PC-3 (cell line): ENCODE measurements around the gene ATP2B3. TPM values are rescaled to one million over a fixed set of nuclear protein-coding genes. Genes with fewer than 3 reads are reported as not detected.

Experiments used
- ATAC-seq: fragments of 200-7000 bp; cut with Tn5 transposase; 2 replicates; pipeline ENCODE4 v1.9.1; 2020; ENCODE audit warnings: mild to moderate bottlenecking, moderate library complexity
- BruUV-seq: library from RNA; stranded (reverse); fragments of 400-500 nt; replicated peaks from 2 replicates; lab custom pipeline; 2021; lab: Mats Ljungman, UMichigan
- CTCF ChIA-PET: fragments of 300-600 bp; sonication (Branson Sonifier 250); formaldehyde crosslinking; loops from one replicate; lab custom pipeline; 2022; ENCODE audit warnings: antibody characterized with exemption; lab: Charles Lee
- POLR2A ChIA-PET: fragments of 300-600 bp; sonication (Branson Sonifier 250); formaldehyde crosslinking; loops from one replicate; lab custom pipeline; 2022; ENCODE audit warnings: antibody characterized with exemption; ENCODE audit not compliant: unreplicated experiment; lab: Charles Lee
- DNase-seq: peaks from one replicate; pipeline ENCODE4 v3.0.0-alpha.2; 2015
- H2AFZ ChIP-seq: fragments of 300-600 bp; sonication (generic); 2 replicates; pipeline ENCODE4 v1.6.0; 2016; ENCODE audit warnings: antibody characterized with exemption, low read length
- H3F3A ChIP-seq: fragments of 300-600 bp; sonication (generic); one replicate; pipeline ENCODE4 v1.6.0; 2017; ENCODE audit warnings: antibody characterized with exemption, low read length, control low read depth, mild to moderate bottlenecking; ENCODE audit not compliant: unreplicated experiment
- H3K27ac ChIP-seq: fragments of 300-600 bp; sonication (generic); 2 replicates; pipeline ENCODE4 v1.5.1; 2016; ENCODE audit warnings: mild to moderate bottlenecking, low read length
- H3K27me3 ChIP-seq: fragments of 300-600 bp; sonication (generic); 2 replicates; pipeline ENCODE4 v1.6.1; 2016; ENCODE audit warnings: low read length, mixed read lengths
- H3K36me3 ChIP-seq: fragments of 300-600 bp; sonication (generic); 2 replicates; pipeline ENCODE4 v1.6.1; 2016; ENCODE audit warnings: low read depth, mixed run types, low read length, mixed read lengths
- H3K4me1 ChIP-seq: fragments of 300-600 bp; sonication (generic); 2 replicates; pipeline ENCODE4 v1.5.1; 2016; ENCODE audit warnings: low read length; ENCODE audit not compliant: insufficient read depth
- H3K4me2 ChIP-seq: fragments of 300-600 bp; sonication (generic); 2 replicates; pipeline ENCODE4 v1.6.0; 2016; ENCODE audit warnings: low read length
- H3K4me3 ChIP-seq: fragments of 300-600 bp; sonication (generic); 2 replicates; pipeline ENCODE4 v1.5.1; 2016; ENCODE audit warnings: mild to moderate bottlenecking, low read length, mixed read lengths
- H3K79me2 ChIP-seq: fragments of 300-600 bp; sonication (generic); 2 replicates; pipeline ENCODE4 v1.6.1; 2017; ENCODE audit warnings: low read length, mixed read lengths
- H3K9ac ChIP-seq: fragments of 300-600 bp; sonication (generic); 2 replicates; pipeline ENCODE4 v1.6.0; 2016; ENCODE audit warnings: mild to moderate bottlenecking, low read length
- H3K9me2 ChIP-seq: fragments of 300-600 bp; sonication (generic); replicated peaks from 2 replicates; pipeline ENCODE4 v1.6.1; 2016; ENCODE audit warnings: mixed run types, low read length, mixed read lengths
- H3K9me3 ChIP-seq: fragments of 300-600 bp; sonication (generic); 2 replicates; pipeline ENCODE4 v1.6.1; 2016; ENCODE audit warnings: low read length, mixed read lengths
- H4K20me1 ChIP-seq: fragments of 300-600 bp; sonication (generic); 2 replicates; pipeline ENCODE4 v1.6.1; 2016; ENCODE audit warnings: low read length, mixed read lengths
- EZH2 ChIP-seq: fragments of 300-600 bp; sonication (generic); IDR thresholded peaks from one replicate; pipeline ENCODE4 v1.6.1; 2017; ENCODE audit warnings: antibody characterized with exemption, mild to moderate bottlenecking, low read length; ENCODE audit not compliant: unreplicated experiment
- EZH2phosphoT487 ChIP-seq: fragments of 300-600 bp; sonication (generic); IDR thresholded peaks from 2 replicates; pipeline ENCODE4 v1.6.1; 2018; ENCODE audit warnings: mild to moderate bottlenecking, antibody characterized with exemption, low read length, borderline replicate concordance
- intact Hi-C: fragments of 100-400 bp; cut with micrococcal nuclease; formaldehyde crosslinking; loops from 2 replicates; pipeline ENCODE4 v1.9.0; 2023
- total RNA-seq: library from RNA; depleted of rRNA; stranded (reverse); fragments of >200 nt; gene quantifications from 2 replicates; pipeline ENCODE4 v1.2.3, GENCODE V29; 2014
- TF ChIP-seq, protein P1 (sequence below): fragments of 300-600 bp; sonication (generic); conservative IDR thresholded peaks from 2 replicates; pipeline ENCODE4 v1.5.1; 2017; ENCODE audit warnings: antibody characterized with exemption, low read depth, mild to moderate bottlenecking, low read length

ATP2B3 gene
- total RNA-seq, 1 experiment from 2014 or later = not detected

DNA sequence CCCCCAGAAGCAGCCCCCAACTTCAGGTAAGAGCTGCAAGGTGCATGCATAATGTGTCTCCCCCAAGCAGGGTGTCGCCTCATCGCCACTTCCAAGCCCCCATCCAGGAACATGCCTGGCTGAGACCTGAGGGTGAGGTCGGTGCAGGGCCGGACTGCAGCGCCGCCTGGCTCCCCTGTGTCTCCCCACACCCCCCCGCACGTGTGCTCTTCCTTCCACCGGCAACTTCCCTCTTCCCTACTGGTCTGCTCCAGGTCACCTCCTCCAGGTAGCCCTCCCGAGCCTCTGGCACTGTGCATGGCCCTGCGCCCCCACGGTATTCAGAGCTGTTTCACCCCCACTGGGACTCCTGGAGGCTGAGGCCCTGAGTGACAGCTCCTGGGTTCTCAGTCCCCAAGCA is 24.9 kb upstream of the ATP2B3 start:
- Histone ChIP-seq H3K9me3 (no peaks in the 10 kb centered on the region), H4K20me1 (no peaks in the 10 kb centered on the region), H3K36me3 (no peaks in the 10 kb centered on the region), H3K27me3 (peaks cover 14% of the 10 kb centered on the region), H2AFZ (no peak overlapping the region), H3K27ac (no peak overlapping the region), H3K4me1 (peaks cover 7% of the 10 kb centered on the region; the same call in 1 of the 2 replicates), H3K4me3 (no peak overlapping the region), H3K9me2 (no peaks in the 10 kb centered on the region), H3K79me2 (no peaks in the 10 kb centered on the region), H3K4me2 (no peak overlapping the region), H3F3A (no peaks in the 10 kb centered on the region), H3K9ac (no peak overlapping the region)
- TF ChIP-seq EZH2 (no peak), EZH2phosphoT487 (no peak)
- TF ChIP-seq, protein P1, sequence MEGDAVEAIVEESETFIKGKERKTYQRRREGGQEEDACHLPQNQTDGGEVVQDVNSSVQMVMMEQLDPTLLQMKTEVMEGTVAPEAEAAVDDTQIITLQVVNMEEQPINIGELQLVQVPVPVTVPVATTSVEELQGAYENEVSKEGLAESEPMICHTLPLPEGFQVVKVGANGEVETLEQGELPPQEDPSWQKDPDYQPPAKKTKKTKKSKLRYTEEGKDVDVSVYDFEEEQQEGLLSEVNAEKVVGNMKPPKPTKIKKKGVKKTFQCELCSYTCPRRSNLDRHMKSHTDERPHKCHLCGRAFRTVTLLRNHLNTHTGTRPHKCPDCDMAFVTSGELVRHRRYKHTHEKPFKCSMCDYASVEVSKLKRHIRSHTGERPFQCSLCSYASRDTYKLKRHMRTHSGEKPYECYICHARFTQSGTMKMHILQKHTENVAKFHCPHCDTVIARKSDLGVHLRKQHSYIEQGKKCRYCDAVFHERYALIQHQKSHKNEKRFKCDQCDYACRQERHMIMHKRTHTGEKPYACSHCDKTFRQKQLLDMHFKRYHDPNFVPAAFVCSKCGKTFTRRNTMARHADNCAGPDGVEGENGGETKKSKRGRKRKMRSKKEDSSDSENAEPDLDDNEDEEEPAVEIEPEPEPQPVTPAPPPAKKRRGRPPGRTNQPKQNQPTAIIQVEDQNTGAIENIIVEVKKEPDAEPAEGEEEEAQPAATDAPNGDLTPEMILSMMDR = no peak
- ChIA-PET CTCF (no interaction called here), POLR2A (interaction anchor here (0.5 kb wide), 1 partner anchor 22 kb away, joined by 9 read pairs; no protein-coding TSS in a partner anchor)
- DNase-seq = no peak
- ATAC-seq = no peak
- intact Hi-C loops = no loop called here
- BruUV-seq = no TSS peak

DNA sequence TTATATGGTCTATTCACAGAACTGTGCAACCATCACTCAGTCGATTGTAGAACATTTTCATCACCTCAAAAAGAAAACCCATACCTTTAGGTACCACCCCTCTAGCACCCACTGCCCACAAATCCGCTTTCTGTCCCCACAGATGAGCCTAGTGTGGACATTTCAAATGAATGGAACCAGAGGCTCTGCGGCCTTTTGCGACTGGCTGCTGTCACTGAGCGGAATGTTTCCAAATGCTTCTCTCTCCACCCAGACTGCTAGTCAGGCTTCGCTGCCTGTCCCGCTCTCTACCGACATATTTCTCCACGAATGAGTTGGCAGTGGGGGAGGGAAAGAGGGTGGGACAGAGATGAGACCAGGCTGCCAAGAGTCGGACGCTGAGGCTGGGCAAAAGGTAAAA is 24.4 kb upstream of the ATP2B3 start:
- no peaks in the 10 kb centered on the region for H3K79me2 ChIP-seq
- no peak overlapping the region for H3K4me3 ChIP-seq
- H3K27me3 ChIP-seq = peaks cover 14% of the 10 kb centered on the region
- DNase-seq (no peak), ATAC-seq (no peak)
- POLR2A ChIA-PET = no interaction called here
- H3K4me1 ChIP-seq = peaks cover 5% of the 10 kb centered on the region; the same call in 1 of the 2 replicates
- no peak overlapping the region for H3K4me2 ChIP-seq
- no peaks in the 10 kb centered on the region for H3F3A ChIP-seq
- H3K9me2 ChIP-seq = no peaks in the 10 kb centered on the region
- no TSS peak for BruUV-seq
- H4K20me1 ChIP-seq = no peaks in the 10 kb centered on the region
- H3K9me3 ChIP-seq = no peaks in the 10 kb centered on the region
- H3K36me3 ChIP-seq = no peaks in the 10 kb centered on the region
- no peak overlapping the region for H3K27ac ChIP-seq
- no peak overlapping the region for H3K9ac ChIP-seq
- TF ChIP-seq EZH2phosphoT487 (no peak), EZH2 (no peak)
- TF ChIP-seq, protein P1 = no peak
- intact Hi-C loops = no loop called here
- no peak overlapping the region for H2AFZ ChIP-seq
- CTCF ChIA-PET = no interaction called here

DNA sequence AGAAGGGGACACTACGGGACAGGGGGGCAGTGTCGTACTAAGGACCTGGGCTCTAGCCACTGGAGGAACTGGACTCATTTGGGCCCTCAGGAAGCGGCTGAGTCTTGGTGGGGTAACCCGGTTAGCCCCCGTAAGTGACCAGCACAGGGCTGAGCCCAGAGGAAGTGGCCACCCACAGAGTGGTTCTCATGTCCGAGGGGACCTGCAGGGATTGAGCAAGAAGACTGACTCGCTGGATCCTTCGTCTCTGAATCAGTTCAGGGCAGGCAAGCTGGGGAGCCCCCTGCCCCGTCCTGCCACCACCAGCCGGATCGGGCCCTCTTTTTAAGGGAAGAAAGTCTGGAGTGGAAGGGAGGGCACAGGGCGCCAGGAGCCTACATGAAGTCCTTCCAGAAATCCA is 23.4 kb upstream of the ATP2B3 start:
- Histone ChIP-seq H3K4me1 (no peaks in the 10 kb centered on the region), H3K27ac (no peak overlapping the region), H3F3A (no peaks in the 10 kb centered on the region), H3K9ac (no peak overlapping the region), H3K79me2 (no peaks in the 10 kb centered on the region), H3K9me3 (no peaks in the 10 kb centered on the region), H3K4me2 (no peak overlapping the region), H3K36me3 (no peaks in the 10 kb centered on the region), H2AFZ (no peak overlapping the region), H3K4me3 (no peak overlapping the region), H3K9me2 (no peaks in the 10 kb centered on the region), H3K27me3 (peaks cover 14% of the 10 kb centered on the region), H4K20me1 (no peaks in the 10 kb centered on the region)
- DNase-seq = no peak
- ATAC-seq = no peak
- ChIA-PET POLR2A (no interaction called here), CTCF (no interaction called here)
- no TSS peak for BruUV-seq
- TF ChIP-seq EZH2phosphoT487 = no peak
- TF ChIP-seq EZH2 = no peak
- TF ChIP-seq, protein P1 = no peak
- intact Hi-C loops = no loop called here
